CD4-positive, alpha-beta T cell treated with Interleukin-4 for 1 hour (primary cell): Measurements from ENCODE around the gene TMEM218.
A peak's percentile ranks its signal among the peaks of the same experiment; 100 is the strongest.
"Not testable (repeated sequence)": the region's sequence is repeated elsewhere in the genome, so short reads cannot be mapped to it uniquely, and the experiment has no call there.

ENCODE experiments used
- DNase-seq, 2 donors: peaks; one replicate each; pipeline ENCODE4 v3.0.0-alpha.2; 2020 to 2022

TMEM218 gene

DNA sequence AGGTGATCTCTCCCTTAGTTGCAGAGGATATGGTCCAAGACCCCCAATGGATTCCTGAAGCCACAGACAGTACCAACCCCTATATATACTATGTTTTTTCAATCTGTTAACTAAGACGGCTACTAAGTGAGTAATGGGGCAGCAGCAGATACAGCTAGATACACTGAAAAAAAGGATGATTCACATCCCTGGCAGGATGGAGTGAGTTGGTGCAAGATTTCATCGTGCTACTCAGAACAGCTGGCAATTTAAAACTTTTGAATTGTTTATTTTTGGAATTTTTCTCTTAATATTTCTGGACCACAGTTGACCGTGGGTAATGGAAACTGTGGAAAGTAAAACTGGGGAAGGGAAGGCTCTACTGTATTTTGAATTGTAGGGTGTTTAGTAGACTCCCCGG, 17.0 kb upstream of the TMEM218 start:
- no peak for DNase-seq

DNA sequence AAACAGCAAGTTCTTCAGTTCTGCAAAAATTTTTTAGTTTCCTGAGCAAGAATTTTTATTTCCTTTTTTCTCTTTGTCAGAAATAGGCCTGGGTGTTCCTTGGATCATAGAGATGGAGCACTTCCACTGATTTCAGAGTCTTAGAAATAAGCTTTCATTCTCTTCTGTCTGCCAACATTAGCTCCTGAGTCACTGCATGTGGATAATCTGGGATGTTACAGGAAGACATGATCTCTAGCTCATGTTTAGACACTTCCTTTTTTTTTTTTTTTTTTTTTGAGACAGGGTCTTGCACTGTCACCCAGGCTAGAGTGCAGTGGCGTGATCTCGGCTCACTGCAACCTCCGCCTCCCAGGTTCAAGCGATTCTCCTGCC, 13.2 kb upstream of the TMEM218 start:
- DNase-seq: no peak

DNA sequence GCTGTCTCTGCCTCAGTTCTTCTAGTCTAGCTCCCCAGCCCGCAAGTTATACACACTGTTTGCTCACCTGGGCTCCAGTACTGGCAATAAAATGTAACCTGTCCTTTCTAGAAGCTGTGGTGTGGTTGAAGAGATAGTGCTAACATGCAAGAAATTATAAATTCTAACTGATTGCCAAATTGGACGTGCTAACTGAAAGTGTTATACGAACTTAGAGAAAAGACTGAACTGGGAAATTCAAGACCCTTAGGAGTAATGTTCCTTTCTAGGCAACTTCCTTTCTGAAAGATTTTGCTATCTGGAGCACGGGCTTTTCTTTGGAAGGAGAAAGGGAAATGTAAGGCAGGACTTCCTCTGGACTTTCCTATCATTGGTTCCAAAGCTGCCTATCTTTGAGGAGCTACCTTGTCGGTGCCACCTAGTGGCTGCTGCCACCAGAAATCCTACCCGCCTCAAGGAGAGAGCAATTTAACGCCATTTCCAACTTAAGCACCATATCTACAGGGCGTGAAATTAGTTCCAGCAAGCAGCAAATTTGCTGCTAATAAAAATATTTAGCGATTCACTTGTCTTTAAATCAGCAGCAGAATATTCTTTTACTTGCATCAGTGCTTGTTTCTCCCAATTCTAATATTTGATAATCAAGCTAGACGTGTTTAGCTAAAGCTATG, 12.7 kb upstream of the TMEM218 start:
- DNase-seq: peak; percentile 38 to 44

DNA sequence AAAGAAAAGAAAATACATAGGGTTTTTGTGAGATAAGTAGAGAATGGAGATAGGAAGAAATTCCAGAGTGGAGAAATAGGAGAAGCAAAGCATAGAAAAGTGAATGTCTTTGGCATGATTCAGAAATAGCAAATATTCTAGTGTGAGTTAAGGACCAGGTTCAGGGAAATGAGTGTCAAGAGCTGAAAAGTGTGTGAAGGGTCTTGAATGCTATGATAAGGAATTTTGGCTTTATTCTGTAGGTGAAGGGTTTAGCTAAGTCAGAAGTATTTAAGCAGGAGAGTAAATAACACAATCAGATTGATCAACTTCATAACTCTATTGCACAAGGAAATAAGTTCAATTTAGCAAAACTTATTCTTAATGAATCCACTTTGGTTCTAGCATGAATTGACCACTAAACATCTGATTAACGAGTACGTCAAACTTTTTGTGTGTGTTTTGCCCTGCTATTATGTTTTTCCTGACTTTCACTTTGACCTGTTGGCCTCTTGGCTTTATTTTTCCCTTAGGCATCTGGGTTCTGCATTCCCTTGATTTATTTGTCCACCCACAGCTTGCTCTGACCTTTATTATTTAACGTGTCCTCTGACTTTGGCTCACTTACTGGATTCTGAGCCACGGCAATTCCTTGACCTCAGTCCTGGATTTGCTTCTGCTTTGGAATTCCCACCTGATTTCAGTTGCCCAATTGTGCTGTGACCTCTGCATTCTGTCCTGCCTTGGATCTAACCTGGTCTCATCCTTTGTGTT, 11.9 kb upstream of the TMEM218 start:
- no peak for DNase-seq

DNA sequence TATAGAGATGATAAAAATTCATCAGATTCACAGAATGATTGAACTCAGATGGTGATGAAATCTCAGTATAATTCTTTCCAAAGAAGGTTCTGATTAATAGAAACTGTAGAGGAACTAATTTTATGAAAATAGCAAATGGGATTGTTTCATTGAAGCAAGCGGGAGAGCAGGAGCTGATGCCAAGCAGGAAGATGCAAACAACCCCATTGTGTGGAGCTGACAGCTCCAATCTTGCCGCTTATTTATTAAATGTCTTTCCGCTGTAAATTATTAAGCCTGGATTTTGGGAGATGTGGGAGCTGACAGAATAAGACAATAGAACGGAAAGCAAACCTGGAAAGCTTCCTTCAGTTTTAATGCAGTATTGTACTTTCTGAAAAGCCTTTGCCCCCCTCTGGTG, 6.0 kb upstream of the TMEM218 start:
- DNase-seq: no peak

DNA sequence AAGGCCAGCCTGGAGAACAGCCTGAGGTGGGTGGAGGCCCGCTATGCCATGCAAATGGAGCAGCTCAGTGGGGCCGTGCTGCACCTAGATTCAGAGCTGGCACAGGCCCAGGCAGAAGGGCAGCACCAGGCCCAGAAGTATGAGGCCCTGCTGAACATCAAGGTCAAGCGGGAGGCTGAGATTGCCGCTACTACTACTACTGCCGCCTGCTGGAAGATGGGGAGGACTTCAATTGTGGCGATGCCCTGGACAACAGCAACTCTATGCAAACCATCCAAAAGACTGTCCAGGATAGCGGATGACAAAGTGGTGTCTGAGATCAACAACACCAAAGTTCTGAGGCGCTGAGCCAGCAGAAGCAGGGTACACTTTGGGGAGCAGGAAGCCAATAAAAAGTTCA, 3.1 kb upstream of the TMEM218 start:
- DNase-seq: no peak

DNA sequence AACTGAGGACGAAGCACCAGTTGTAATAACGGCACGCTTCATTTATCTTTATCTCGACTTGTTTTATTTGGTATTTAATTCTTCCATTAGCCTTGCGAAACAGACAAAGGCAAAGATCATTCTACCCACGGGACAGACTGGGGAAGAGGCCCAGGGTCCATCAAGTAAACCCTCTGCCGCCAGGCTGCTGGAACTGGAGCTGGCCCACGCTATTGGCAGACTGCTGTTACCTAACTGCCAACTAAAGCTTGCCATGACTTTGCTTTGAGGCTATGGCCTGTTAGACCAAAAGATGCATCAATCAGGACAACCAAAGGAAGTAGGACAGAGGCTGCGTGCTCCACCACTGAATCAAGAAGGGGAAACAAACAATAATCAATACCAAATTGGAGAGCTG, 780 bp upstream of the TMEM218 start:
- no peak for DNase-seq

DNA sequence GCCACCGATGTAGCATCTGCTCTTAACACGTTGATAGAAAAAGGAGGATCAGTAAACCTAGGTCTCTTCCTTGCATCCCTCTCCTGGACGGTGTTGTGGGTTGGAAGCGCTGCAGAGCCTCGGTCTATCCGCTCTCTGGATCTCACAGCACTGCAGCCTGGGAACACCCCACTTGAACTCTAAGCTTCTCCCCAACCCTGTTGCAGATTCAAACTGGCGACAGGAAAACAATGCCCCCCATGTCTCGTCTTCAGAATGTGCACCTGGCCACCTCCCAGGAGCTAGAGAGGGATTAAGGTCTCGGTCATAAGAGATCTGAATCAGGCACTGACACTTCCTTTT, 454 bp downstream of the TMEM218 start:
- no peak for DNase-seq

DNA sequence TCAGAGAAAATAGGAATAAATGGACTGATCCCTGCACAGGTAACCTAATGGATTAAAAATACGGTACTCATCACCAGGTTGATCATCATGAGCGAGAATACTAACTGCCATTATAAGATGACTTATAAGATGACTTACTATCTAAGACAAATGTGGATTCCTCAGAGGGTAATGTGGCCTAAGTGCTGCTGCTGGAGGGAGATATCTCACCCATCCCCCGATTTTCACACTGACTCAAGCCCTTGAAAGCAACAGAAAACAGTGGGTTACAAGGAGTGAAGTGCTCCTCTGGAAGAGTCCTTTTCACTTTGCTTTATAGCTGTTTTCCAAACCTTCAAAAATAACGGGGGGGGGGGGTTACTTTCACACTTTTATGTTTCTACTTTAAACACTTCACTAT, 920 bp downstream of the TMEM218 start:
- DNase-seq: peak in 1 of 2 donors; percentile 12

DNA sequence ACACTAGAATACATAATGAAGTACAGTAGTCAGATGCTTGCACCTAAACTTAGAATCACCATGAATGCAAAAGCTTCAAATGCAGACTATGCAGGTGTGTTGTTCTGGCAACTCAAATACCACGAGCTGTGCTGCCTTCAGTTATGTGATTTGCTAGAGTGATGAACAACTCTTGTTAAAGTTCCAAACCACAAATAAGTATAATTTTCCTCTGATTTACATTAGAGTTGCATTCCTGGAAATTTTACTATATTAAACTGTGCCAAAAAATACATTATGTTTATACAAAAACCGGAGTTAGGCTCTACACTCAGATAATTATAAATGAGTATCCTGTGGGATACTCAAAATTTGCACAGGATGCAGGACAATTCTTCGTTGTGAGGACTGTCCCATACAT, 3.0 kb downstream of the TMEM218 start:
- DNase-seq: no peak

DNA sequence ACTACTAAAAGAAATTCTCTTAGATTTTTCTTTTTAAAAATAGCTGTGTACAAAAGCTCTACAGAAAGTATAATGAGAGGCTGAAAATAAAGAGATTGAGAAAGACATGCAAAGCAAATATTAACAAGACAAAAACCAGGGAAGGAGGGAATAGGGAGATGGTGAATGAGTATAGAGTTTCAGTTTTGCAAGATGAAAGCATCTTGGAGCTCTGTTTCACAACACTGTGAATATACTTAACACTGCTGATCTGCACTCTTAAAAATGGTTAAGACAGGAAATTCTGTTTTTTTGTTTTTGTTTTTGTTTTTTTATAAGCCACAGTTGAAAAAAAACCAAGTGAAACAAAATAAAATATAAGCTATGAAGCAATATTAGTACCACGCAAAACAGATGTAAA, 5.5 kb downstream of the TMEM218 start:
- DNase-seq: no peak

DNA sequence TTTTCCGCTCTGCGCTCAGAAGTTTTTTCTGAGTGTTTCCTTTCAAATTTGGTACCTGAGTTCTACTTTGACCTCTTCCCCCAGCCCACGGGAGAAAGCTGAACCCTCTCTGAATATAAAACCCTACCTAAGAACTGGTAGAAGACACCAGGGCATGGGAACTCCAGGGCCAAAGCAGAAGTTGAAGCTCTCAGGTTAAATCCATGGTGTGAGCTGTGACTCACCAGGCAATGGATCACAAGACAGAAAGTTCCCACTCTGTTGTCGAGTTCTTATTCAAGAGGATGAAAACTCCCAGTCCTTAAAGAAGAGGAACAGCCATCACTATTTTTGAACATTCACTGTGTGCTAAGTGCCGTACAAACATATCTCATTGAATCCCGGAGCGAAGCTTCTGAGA, 8.9 kb downstream of the TMEM218 start:
- DNase-seq: no peak

DNA sequence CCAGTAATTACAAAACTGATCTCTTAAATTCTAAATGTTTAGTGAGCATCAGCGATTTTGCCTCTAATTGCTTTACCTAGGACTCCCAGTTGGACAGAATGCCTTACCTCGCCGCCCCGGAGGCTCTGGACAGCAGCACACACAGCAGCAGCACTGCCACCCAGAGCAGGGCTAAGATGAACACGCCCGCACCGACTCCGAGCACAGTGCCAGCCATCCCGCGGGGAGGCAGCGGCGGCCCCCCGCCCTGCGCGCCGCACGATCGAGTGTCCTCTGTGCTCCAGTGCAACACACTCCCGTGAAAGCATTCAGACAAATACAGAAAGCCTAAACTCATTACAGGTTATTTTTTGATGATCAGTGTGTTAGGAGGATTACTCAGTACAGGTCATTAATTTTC, 9.4 kb downstream of the TMEM218 start:
- no peak for DNase-seq

DNA sequence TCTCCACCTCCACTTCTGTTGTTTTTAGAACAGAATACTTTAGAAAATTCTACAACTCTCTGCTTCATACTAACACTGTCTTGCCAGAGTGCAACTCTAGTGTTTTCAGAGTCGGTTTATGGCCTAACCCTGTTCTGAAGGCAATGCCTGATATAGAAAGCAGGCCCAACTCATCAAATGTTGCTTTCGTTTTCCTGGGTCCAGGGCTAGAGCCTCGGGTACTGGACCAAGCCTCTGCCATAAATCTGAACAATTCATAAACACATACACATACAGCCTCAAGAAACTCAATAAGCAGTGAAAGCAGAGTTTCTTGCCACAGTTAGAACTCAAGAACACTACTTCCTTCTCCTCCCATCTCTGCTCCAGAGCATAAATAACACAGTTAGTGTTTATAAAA, 9.8 kb downstream of the TMEM218 start:
- no peak for DNase-seq

DNA sequence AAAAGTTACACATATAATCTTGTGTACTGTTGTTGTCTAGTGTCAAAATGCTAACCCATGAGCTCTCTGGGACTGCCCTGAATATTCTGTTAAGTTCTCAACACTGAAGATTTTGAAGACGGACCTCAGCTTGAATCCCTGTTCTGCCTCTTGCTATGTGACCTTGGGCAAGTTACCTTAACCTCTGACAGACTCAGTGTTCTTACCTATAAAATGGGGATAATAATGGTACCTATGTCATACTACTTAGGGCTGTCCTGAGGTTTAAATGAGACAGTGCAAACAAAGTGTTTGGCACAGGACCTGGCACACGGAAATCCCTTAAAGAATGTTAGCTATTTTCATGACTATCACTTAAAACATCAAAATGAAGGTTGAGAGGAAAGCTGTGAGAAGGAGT, 11.3 kb downstream of the TMEM218 start:
- DNase-seq: no peak

DNA sequence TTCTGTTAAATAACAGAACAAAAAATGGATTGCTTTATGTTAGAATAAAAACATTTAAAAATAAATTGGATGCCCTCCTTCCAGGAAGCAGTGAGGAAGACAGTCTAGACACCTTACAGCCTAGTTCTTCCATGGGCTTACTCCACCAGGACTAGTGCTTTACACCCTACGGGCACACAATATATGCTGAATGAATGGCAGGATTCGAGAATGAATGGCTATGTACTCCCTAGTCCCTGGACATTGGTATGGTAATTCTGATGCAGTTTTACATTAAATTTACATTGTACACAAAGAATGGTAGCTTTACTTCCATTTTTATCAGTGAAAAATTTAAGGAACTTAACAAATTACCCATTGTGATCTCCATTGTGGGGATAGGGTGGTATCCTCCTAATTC, 16.7 kb downstream of the TMEM218 start:
- no peak for DNase-seq

DNA sequence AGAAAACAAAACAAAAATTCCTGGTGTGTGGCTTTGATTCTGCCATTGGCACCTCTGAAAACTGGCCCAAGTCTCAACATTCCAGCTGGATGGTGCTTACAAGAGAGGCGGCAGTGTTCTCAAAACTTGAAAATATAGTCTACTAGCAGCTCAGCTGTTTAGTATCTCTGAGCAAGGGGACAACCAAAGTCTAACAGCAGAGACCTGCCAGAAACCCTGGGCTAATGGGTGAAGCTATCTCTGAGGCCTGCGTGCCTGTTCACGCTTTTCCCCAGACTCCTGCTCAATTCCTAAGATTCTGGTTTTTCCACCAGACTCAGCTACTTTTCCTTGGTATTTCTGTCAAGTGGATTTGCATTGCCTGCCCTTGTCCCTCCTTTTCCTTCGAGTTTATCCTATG, 17.9 kb downstream of the TMEM218 start:
- DNase-seq: no peak

DNA sequence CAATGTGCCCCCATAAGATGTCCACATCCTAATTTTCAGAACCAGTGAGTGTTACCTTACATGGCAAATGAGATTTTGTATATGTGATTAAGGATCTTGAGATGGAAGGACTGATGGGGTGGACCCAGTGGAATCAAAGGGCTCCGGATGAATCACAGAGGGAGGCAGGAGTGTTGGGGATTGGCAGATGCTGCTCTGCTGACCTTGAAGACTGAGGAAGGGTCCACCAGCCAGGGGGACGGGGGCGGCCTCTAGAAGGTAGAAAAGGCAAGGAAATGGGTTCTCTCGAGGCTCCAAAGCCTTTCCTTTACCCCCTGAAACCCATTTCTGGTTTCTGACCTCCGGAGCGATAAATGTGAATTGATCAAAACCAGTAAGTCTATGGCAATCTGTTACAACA, 18.8 kb downstream of the TMEM218 start:
- DNase-seq: no peak

DNA sequence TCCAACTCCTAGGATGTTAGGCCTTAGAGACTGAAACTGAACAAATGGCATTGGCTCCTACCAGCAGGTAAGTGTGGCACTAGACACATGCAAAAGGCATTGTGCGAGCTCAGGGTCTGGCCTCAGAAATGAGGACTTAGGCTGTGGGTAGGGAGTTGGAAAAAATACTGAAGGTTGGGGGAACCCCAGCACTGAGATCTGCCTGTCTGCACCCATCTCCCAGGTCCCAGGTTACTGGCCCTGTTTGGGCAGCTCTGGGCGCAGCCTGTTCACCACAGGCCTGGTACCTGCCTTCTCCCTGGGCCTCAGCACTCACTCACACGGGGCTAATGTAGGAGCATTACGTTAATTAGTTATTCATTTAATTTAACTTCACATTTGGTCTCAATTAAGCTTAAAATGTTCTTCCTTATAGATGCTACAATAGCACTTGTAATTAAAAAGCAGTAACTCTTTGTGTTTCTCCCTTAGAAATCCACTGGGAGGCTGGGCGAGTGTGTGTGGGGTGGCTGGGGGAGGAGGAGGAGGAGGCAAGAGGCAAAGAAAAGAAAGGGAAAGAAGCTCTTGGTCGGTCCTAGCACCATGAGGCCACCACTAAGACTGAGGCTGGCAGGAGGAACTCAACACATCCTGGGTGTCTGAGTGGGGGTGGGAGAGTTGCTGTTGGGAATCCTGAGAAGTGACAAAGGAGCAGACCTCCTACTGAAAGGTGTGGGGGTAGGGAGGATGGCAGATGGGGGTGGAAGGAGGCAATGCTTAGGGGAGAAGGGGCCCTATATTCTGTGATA, 19.4 kb downstream of the TMEM218 start:
- no peak for DNase-seq

DNA sequence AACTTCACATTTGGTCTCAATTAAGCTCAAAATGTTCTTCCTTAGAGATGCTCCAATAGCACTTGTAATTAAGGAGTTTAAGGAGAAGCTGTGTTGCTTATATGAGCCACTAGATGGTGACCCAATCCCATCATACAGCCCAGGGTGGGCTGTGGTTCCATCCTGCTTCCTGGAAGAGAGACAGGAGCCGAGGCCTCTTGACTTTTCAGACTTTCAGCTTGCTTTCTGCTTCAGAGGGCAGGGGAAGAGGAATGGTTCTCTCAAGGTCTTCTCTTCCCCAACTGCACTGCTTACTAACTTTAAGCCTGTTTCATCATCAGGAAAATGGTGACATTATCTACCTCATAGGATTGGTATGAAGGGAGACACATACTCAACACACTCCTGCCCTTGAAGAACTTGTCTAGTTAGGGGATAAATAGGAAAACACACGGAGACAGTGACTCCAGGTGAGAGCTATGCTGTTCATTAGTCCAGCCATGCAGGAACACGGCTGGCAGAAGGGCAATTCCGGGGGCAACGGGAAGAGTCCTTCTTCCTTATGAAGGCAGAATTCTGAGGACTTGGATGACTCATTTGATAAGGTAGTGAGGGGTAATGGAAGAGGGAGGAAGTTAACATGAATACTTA, 20.1 kb downstream of the TMEM218 start:
- peak in 1 of 2 donors; percentile 15 for DNase-seq

DNA sequence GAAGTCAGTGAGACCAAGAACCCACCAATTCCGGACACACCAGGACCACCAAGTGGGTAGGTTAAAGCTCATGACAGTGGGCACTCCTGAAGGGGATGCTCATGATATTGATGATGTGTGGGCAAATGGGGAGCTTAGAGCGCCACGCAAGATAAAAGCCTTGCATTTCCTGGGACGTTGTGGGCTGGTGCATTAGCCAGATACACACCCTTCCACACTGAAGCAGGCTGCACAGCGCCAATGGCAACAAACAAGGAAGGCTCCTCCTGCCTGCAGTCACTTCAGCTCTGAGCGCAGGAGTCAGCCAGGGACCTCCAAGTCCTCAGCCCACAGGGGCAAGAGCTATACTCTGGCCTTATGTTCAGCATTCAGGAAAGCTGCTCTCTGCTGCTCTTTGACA, 20.6 kb downstream of the TMEM218 start:
- no peak for DNase-seq

DNA sequence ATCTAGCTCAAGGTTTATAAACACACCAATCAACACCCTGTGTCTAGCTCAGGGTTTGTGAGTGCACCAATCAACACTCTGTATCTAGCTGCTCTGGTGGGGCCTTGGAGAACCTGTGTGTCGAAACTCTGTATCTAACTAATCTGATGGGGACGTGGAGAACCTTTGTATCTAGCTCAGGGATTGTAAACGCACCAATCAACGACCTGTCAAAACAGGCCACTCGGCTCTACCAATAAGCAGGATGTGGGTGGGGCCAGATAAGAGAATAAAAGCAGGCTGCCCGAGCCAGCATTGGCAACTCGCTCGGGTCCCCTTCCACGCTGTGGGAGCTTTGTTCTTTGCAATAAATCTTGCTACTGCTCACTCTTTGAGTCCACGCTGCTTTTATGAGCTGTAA, 21.3 kb downstream of the TMEM218 start:
- DNase-seq: not testable (repeated sequence)

DNA sequence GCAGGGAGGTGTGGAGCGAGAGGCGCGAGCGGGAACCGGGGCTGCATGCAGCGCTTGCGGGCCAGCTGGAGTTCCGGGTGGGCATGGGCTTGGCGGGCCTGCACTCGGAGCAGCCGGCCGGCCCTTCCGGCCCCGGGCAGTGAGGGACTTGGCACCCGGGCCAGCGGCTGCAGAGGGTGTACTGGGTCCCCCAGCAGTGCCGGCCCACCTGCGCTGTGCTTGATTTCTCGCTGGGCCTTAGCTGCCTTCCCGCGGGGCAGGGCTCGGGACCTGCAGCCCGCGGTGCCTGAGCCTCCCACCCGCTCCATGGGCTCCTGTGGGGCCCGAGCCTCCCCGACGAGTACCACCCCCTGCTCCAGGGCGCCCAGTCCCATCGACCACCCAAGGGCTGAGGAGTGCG, 21.9 kb downstream of the TMEM218 start:
- DNase-seq: not testable (repeated sequence)
